RPMI8226 (cell line): ENCODE results near the gene CRYBG1.
"Not testable (repeated sequence)": the region's sequence is repeated elsewhere in the genome, so short reads cannot be mapped to it uniquely, and the experiment has no call there.

Experiments
- DNase-seq: peaks from one replicate; pipeline ENCODE4 v3.0.0-alpha.2; 2015

CRYBG1 gene

DNA sequence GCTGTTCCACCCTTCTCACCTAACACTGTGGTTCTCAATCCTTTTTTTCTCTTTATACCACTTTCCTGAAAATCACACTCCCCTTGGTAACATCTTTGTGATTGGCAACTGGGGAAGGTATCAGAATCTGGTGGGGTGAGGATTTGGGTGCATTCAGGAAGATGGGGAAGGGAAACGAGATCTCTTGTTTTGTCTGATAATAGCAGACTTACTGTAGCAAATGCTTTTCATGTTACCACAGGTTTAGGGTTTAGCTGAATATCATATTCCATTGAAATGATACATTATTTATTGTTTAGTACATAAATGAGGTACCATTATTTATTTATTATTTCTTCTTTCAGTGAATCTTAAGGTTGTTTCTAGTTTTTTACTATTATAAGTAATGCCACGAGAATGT is 168.0 kb downstream of the CRYBG1 start:
- no peak for DNase-seq

DNA sequence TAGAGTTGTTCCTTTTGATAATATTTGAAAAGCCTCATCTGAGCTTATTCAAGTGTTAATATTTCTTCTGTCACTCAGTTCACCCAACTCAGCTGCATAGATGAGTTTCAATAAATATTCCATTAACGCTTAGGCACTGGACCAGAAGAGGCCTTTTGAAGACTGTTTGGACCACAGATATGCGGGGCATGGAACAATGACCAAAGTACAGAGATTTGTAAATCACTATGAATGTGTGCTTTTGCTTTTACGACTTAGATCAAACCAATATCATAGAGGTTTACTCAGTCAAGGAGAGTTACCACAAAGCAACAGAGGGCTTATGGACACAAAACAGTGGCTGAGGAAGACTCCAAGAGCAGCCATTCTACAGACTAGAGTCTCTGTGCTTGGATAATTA is 168.9 kb downstream of the CRYBG1 start:
- DNase-seq: no peak

DNA sequence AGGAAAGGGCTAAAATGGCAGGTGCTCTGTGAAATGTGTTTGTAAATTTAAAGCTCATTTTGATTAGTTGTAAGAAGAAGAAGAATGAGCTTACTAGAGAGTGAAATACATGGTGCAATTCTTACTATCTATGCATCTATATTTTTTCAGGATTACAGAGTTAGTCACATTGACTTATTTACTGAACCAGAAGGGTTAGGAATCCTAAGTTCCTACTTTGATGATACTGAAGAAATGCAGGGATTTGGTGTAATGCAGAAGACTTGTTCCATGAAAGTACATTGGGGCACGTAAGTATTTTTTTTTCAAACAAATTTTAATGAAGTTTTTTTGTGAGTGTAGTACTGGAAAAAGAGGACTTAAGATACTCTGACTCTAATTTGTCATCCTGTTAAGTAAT is 169.5 kb downstream of the CRYBG1 start:
- DNase-seq: no peak

DNA sequence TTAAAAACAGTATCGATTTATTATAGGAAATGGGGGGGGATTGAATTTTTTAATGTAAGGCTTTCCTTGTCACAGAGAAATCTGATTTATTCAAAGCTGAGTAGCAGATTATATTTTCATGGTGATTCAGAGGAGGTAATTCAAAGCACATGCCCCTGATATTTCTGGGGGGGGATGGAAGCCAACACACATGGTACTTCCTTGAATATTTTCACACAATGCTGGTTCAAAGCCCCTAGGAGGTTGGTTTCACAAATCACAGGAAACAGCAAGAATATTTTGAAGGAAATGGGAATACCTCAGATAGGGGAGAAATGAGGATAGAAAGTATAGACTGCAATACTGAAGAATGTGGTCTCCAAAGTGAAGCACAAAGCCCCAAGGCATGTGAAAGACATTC is 170.0 kb downstream of the CRYBG1 start:
- no peak for DNase-seq

DNA sequence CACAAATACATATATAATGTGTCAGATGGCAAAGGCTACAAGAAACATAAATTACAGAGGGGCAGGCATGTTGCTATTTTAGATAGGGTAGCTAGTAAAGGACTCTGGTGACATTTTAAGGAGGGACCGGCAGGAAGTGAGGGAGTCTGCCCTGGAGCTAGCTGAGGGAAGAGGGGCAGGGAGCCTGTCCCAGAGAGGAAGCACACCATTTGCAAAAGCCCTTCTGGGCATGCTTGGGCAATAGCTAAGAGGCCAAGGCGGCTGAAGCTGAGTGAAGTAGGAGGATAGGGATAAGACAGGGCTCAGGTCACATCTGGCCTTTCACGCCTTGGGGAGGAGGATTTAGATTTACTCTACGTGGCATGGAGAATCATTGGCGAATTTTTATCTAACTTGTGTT is 172.5 kb downstream of the CRYBG1 start:
- DNase-seq: no peak

DNA sequence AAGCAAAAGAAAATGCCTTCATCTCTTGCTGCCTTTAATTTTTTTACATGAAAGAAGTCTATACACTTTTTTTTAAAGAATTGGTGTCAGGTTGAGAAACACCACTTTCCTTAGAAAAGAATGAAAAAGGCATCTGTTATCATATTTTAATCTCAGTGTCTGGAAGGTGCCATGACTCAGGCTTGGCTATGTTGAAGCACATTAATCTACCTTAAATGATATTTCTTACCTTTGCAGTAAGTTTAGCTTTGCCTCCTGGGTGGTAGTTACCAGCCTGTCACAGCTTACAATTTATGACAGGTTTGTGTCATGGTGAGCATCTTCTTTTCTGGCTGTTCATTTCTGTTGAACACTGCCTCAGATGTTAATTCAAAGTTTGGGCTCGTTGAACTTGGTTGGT is 173.5 kb downstream of the CRYBG1 start:
- no peak for DNase-seq

DNA sequence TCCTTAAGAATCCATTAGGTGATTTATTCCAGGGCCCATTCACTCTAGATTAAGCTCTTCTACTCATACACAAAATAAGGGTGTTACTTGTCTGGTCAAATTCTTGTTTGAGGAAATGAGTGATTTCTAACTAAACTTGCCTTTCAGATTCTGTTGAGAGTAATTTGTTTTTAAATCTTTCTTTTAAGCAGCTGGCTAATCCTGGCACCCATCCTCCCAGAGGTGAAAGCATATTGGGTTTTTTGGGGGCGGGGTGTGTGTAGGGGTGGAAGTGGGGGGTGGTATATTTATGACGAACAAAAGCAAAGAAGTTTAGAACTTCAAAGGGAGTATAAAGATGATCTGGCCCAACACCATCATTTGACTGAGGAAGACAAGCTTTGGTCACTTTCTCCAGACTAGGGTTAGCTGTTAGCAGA is 174.1 kb downstream of the CRYBG1 start:
- no peak for DNase-seq

DNA sequence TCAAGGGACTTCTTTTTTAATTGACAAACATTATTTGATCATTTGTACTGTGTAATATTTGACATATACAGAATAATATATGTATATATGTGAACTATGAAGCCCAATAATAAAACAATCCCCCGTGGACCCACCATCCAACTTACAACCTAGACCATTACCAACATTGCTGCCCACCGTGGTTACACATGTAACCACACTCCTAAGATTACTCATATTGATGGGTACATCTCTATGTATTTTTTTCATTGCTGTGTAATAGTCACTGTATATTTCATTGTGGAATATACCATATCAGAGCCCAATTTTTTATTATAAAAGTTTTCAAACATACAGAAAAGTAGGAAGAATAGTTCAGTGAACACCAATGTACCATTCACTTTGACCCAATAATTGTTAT is 174.5 kb downstream of the CRYBG1 start:
- DNase-seq: no peak

DNA sequence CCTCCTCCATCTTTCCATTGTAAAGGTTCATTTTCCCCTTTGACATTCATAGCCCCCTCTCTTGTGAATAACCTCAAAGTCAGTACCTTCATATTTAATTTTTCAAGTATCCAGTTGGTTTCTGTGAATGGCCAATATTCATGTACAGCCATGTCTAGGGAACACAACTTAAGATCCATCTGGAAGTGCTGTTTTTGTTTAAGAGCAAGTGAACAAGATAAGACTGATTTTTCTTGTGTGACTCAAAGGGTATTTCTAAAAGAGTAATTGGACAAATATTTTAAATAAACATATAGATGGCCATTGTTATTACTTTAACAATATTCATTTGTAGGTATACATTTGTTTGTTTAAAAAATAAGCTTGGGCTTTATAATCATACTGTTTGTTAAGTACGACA is 175.8 kb downstream of the CRYBG1 start:
- DNase-seq: no peak

DNA sequence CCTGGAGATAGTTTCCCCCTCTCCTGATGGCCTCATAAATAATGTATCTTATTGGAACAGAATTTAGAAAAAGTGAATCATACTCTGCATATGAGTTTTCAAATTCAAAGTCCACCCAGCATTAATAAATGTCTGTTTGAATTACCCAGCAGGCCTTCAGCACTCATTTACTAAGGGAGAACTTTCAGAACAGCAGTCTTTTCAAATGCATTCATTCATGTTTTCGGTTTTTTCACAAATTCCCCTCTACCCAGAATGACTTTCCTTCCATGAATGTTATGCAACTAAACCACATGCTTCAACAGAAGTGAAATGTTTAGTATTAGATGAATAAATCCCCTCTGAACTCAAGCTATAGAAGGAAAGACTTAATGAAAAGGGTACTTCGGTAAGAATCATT is 176.3 kb downstream of the CRYBG1 start:
- DNase-seq: no peak

DNA sequence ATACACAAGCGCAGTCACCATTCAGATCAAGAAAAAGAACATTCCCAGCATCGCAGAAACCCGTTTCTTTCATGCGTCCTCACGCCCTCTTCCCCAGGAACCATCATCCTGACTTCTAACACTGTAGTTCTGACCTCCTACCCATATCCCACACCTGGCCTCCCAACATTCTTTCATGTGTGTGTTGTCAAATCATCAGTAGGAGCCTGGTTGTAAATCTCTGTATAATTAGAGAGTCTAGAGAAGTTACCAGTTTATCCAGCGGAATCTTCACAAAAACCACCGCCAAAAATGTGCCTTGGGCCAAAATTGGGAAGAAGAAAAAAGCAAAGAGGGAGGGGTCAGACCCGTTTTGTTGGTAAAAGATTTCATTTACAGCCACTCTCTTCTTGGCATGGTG is 177.1 kb downstream of the CRYBG1 start:
- DNase-seq: no peak

DNA sequence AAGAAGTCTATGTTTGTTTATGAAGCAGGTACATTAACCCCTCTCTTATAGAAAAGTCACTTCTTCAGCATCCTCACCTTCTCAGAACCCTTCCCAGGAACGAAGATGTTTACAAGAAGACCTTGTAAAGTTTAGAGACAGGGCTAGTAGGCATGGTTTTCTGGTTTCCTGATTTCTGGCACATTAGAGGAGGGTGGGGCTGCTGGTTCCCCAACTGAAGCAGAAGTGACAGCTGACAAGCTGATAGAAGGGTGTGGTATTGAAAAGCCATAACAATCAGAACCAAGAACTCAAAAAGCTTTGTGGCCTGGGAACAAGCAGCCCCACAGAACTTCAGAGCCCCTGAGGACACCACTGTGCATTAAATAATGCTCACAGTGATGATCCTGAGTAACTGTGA is 177.6 kb downstream of the CRYBG1 start:
- DNase-seq: no peak

DNA sequence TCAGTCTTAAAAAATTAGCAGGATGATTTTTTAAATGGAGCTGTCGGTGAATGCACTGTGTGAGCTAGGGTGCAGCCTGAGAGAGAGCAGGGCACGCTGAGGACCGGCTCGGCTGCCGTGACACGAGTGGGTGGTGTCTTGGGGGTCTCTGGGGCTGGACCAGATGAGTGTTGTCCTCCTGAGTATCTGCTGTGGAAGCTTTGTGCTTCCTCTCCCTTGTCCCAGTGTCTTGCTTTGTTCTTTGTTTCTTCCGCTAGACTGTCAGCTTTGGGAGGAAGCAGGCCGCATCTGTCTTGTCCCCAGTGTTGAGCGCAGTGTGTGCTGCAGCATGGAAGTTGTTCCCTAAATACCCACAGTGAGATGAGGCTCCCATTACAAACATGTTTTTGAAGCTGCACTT is 179.4 kb downstream of the CRYBG1 start:
- no peak for DNase-seq

DNA sequence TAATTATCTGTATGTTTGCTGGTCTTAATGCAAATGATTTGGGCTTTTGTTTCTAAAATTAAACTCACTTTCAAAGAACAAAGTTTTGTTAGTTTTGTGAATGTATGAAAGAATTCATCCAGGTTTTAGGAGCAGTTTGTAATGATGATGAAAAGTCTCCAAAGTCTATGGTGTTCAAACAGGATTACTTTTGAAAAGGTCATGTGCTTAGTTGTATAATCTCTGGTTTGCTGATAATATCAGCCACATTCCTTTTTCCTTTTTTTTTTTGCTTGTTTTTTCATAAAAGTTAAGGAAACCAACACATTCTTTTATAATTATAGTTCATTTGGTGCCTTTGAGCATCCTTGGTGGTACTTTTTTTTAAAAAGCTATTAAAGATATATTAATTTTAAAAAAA is 179.9 kb downstream of the CRYBG1 start:
- DNase-seq: no peak

DNA sequence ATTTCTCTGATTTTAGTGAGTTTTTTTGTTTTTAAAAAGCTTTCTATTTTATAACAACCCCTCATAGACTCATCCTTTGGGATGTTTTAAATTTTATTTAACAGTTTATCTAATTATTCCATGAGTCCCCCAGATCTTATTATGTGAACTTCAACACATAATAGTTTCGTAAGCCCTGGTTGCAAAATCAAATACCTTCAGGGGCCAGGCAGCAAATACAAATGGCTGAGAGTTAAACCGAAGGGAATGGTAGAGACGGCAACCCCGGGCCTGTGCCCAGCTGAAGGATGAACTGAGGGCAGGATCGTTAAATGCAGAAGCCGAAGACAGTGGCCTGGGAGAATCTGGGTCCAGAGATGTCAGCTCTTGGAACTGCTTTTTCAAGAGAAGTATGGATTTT is 180.4 kb downstream of the CRYBG1 start:
- DNase-seq: no peak

DNA sequence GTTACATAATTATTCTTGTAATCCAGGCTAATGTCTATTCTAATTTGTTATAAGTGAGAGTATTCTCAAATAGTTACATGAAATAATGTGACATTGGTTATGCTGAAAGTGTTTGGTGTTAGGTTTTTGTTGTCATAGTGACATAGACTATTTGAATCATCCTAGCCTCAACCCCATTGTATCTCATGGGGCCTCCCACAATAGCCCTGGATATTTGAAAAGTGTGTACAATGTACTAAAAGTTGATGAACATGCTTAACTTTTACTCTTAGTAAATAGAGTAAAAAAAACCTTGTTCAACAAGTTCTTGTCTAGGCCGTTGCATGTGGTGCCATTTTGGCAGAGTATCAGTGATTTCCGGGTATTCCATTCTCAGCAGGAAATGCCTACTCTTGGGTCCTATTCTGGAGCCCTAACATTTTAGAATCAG is 185.8 kb downstream of the CRYBG1 start:
- no peak for DNase-seq

DNA sequence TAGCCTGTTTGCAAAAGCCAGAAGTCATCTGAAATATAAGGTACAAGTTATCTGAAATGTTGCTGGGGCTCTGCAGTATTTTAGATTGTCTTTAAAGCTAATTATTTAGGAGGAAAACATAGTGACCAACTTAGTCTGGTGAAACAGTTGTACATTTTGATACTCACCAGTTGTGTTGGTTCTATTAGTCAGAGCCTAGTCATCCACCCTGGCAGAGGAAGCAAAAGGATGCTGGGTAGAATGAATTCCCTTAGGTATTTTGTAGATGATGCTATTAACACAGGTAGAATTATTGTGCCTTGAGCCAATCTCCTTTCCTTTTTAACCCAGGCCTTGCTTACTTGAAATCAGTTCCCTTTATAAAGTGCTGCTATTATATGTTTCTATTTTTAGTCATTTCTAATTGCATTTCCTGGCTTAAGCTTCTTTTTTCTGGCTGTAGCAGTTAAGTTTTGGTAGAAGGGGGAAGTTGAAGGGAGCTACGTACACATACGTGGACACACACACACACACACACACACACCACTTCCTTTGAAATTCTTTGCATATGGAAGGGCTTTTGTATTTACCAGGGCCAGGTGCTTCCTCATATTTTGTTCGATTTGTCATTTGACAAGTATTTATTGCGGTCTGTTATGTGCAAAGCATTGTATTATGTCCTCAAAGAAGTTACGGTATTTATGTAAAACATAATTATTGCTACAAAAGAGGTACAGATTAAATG is 186.3 kb downstream of the CRYBG1 start:
- DNase-seq: peak; percentile 9

DNA sequence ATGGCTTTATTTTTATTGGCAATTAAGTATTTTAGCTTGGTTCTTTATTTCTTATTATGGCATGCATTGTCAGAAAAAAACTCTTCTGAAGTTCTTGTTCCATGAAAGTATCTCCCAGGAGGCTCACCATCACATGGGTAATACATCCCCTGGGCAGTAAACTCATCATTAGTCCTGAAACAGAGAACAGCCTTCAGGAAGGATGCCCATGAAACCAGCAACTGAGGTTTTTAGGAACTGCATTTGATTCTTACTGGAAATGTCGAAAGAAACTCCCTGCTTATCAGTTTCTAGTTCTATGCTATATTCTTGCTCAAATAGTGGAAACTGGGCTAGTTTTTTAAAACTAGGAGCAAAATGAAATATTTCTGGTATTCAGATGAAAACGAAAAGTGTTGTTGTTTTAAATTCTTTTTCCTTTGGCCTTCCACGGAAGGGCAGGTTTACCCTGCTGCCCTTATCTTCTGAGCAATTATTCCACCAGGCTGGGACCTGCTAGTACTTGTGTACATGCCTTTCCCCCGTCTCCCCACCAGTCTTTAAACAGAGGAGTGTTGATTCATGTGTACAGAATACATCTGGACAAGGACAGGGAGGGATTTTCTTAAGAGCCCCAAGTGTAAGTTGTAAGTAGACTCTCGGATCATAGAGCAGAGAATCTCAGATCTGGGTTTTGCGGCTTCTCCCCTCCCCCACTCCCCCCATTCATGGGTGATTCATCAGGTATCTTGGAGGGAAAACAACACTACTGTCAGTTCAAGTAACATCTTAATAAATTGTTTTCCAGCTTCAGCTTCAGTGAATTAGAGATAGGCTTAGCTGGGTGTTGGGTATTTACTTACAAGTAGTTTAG is 187.3 kb downstream of the CRYBG1 start:
- DNase-seq: no peak

DNA sequence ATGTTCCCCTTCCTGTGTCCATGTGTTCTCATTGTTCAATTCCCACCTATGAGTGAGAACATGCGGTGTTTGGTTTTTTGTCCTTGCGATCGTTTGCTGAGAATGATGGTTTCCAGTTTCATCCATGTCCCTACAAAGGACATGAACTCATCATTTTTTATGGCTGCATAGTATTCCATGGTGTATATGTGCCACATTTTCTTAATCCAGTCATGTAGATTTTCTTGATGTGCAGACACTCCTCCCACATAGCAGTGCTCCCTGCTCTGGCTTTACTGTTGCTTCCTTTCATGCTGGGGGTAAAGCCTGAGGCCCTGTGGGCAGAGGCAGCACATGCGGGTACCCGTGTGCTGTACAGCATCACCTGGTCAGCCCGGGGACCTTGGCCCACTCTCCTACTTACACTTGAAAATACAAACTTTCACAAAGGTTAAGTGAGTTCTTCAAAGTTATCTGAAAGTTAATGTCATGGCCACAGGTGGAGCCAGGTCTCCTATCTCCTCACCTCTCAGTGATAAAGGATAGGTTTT is 188.5 kb downstream of the CRYBG1 start:
- not testable (repeated sequence) for DNase-seq

DNA sequence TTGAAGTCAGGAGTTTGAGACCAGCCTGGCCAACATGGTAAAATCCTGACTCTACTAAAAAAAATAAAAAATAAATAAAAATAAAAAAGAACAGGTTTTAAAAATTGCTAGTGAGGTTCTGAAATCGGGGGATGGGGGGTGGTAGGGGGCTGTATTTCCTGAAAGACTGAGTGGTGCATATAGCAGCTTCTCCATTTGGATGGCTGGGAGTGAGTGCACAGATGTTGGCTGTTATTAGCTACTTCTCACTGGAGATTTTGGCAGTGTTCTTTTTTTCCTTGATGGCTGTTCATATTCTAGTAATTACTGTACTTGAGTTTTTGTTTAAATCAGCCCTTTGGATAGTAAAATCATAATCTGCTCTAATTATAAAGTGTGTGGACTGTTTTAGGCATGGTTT is 189.0 kb downstream of the CRYBG1 start:
- DNase-seq: no peak

DNA sequence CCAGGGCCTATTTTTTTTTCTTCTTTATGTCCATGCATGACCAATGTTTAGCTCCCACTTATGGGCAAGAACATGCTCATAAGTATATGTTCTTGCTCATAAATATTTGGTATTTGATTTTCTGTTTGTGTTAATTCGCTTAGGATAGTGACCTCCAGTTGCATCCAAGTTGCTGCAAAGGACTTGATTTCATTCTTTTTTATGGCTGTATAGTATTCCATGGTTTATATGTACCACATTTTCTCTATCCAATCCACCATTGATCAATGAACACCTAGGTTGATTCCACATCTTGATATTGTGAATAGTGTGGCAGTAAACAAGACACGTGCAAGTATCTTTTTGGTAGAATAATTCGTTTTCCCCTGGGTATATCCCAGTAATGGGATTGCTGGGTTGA is 190.6 kb downstream of the CRYBG1 start:
- no peak for DNase-seq

DNA sequence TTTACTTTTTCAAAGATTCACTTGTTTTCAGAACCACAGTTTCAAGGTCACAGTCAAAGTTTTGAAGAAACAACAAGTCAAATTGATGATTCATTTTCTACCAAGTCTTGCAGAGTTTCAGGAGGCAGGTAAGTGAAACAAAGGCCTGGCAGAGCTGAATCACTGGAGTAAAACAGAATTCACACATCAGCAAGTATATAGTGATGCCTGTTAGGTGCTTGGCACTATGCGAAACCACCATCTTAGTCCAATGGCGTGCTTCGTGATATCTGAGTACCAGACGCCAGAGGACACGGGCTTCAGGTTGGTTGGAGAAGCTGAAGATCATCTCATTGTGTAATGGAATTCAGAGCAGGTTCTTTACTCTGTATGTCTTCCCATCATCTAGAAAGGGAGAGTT is 192.9 kb downstream of the CRYBG1 start:
- DNase-seq: no peak

DNA sequence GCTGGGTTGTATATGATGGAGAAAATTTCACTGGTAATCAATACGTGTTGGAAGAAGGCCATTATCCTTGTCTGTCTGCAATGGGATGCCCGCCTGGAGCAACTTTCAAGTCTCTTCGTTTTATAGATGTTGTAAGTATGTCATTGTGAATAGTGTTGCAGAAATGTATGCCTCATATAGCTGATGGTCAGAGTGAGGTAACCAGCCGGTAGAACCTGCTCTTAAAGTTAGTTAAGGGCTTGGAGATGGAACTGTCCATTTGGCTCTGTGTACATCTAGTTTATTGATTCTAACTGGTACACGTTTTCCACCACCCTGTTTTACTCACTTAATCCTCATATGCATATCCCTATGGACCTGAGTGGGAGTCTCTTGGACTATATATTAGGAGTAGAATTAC is 195.2 kb downstream of the CRYBG1 start:
- no peak for DNase-seq

DNA sequence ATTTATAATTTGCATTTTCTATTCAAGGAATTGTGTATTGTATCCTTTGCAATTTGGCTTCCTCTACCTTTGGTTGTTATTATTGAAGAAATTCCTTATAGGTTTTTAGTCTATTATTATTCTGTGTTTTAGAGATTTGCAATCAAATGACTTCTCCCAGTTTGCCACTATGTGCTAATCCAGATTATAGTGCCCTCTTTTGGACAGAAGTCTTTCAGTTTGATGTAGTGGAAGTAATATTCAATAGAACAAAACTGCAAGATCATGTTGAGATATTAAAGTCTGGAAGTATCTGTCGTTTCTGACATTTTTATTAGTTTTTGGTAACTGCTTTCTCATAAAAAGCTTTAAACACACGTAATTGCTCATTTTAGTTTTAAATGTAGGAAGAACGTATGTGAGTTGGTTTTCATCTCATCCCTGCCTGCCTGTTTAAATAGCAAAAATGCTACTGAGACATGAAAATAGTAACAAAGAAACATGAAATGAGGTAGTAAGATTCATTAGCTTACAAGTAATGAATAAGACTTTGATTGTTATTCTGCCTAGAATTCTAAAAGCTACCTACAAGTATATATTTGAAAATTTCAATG is 195.9 kb downstream of the CRYBG1 start:
- DNase-seq: peak; percentile 5
